GM21723 (cell line): ENCODE results near the gene GPR176.

Experiments used
- ATAC-seq: cut with Tn5 transposase; IDR thresholded peaks from one replicate; pipeline ENCODE4 v1.9.1; 2021; ENCODE audit warnings: mild to moderate bottlenecking, moderate library complexity; ENCODE audit not compliant: unreplicated experiment

The GPR176 gene

GRCh38 chr15:39919748-39920509, at the start of gene GPR176:
GPR176 (minus strand) TSS chr15:39920266; CDS start chr15:39920026, 240 bp downstream.
- peak; percentile 17 for ATAC-seq

- ATAC-seq = no peak
Measured at GRCh38 chr15:39969002-39969394, 48.9 kb upstream of the GPR176 start.

GRCh38 chr15:39968273-39969001, 48.4 kb upstream of the GPR176 start:
- no peak for ATAC-seq

GRCh38 chr15:39966521-39966920, 46.5 kb upstream of the GPR176 start:
- no peak for ATAC-seq

GRCh38 chr15:39963786-39964185, 43.7 kb upstream of the GPR176 start:
- ATAC-seq = no peak

- ATAC-seq = no peak
Measured at GRCh38 chr15:39961051-39961450, 41.0 kb upstream of the GPR176 start.

- no peak for ATAC-seq
Measured at GRCh38 chr15:39960411-39960810, 40.3 kb upstream of the GPR176 start.

- ATAC-seq = no peak
Measured at GRCh38 chr15:39959411-39959810, 39.3 kb upstream of the GPR176 start.

- ATAC-seq = no peak
Measured at GRCh38 chr15:39957481-39957880, 37.4 kb upstream of the GPR176 start.

- ATAC-seq = no peak
Measured at GRCh38 chr15:39953521-39953920, 33.5 kb upstream of the GPR176 start.

- no peak for ATAC-seq
Measured at GRCh38 chr15:39951561-39951960, 31.5 kb upstream of the GPR176 start.

GRCh38 chr15:39948817-39949216, 28.8 kb upstream of the GPR176 start:
- ATAC-seq = no peak

- no peak for ATAC-seq
Measured at GRCh38 chr15:39947401-39948197, 27.5 kb upstream of the GPR176 start.

- ATAC-seq = no peak
Measured at GRCh38 chr15:39946862-39947261, 26.8 kb upstream of the GPR176 start.

- no peak for ATAC-seq
Measured at GRCh38 chr15:39944726-39945125, 24.7 kb upstream of the GPR176 start.

- no peak for ATAC-seq
Measured at GRCh38 chr15:39942753-39943150, 22.7 kb upstream of the GPR176 start.

GRCh38 chr15:39942101-39942752, 22.2 kb upstream of the GPR176 start:
- ATAC-seq = no peak

GRCh38 chr15:39939487-39940452, 19.7 kb upstream of the GPR176 start:
- ATAC-seq = no peak

GRCh38 chr15:39937696-39938095, 17.6 kb upstream of the GPR176 start:
- no peak for ATAC-seq

GRCh38 chr15:39936681-39937080, 16.6 kb upstream of the GPR176 start:
- no peak for ATAC-seq
